NCI-H2227 (cell line): Measurements from ENCODE around the gene CD37.
"Not testable (repeated sequence)": the region's sequence is repeated elsewhere in the genome, so short reads cannot be mapped to it uniquely, and the experiment has no call there.

Experiments
- DNase-seq: peaks from one replicate; lab custom pipeline; 2025; ENCODE audit not compliant: unreplicated experiment; lab: John Stamatoyannopoulos, UW

Gene CD37, protein sequence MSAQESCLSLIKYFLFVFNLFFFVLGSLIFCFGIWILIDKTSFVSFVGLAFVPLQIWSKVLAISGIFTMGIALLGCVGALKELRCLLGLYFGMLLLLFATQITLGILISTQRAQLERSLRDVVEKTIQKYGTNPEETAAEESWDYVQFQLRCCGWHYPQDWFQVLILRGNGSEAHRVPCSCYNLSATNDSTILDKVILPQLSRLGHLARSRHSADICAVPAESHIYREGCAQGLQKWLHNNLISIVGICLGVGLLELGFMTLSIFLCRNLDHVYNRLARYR

DNA sequence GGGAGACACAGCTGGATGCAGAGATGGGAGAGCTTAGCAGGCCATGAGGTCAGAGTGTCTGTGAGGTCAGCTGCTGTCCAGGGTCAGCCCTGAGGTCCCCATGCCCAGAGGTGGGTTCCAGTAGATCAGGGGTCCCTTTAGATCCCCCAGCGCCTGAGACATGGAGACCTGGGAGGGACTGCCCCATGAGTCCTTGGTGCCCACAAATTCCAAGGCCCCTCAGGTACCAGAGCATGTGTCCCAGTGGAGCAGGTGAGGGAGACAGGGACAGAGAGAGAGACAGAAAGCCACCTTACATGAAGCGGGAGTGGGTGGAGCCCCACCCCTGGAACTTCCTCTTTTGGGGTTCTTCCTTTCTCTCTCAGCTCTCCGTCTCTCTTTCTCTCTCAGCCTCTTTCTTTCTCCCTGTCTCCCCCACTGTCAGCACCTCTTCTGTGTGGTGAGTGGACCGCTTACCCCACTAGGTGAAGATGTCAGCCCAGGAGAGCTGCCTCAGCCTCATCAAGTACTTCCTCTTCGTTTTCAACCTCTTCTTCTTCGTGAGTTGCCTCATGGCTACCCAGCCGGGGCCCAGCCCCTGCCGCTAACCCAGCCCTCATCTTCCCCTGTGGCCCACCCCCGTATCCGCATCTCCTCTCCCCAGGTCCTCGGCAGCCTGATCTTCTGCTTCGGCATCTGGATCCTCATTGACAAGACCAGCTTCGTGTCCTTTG lies at the start of gene CD37:
TSS of gene CD37 (plus strand) at position 336 of the 713 bp plus-strand sequence. CDS start at position 471, 135 bp downstream.
- DNase-seq: no peak

DNA sequence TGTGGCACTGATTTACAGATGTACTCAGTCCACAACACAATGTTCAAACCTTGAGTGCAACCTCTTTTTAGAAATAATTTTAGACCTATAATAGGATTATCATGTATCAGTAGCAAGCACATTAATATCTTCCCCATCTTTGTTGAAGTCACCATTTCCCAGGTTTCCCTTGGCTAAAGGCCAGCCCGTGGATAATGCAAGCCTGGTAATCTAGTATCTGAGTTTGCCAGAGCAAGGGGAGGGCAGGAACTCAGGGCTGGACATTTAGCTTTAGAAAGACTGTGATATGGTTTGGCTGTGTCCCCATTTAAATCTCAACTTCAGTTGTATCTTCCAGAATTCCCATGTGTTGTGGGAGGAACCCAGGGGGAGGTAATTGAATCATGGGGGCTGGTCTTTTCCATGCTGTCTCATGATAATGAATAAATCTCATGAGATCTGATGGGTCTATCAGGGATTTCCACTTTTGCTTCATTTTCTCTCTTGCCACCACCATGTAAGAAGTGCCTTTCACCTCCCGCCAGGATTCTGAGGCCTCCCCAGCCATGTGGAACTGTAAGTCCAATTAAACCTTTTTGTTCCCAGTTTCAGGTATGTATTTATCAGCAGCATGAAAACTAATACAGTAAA lies 48.0 kb upstream of the CD37 start:
- DNase-seq: no peak

DNA sequence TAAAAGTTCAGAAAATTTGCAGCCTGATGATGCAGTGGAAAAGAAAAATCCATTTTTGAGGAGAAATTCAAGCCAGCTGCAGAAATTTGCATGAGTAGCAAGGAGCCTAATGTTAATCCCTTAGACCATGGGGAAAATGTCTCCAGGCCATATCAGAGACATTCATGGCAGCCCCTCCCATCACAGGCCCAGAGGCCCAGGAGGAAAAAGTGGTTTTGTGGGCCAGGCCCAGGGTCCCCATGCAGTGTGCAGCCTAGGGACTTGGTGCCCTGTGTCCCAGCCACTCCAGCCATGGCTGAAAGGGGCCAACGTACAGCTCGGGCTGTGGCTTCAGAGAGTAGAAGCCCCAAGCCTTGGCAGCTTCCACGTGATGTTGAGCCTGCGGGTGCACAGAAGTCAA lies 47.0 kb upstream of the CD37 start:
- not testable (repeated sequence) for DNase-seq

DNA sequence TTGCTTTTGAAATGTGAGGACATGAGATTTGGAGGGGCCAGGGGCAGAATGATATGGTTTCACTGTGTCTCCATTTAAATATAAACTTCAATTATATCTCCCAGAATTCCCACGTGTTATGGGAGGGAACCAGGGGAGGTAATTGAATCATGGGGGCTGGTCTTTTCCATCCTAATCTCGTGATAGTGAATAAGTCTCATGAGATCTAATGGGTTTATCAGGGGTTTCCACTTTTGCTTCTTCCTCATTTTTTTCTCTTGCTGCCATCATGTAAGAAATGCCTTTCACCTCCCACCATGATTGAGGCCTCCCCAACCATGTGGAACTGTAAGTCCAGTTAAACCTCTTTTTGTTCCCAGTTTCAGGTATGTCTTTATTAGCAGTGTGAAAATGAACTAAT lies 45.9 kb upstream of the CD37 start:
- DNase-seq: not testable (repeated sequence)

DNA sequence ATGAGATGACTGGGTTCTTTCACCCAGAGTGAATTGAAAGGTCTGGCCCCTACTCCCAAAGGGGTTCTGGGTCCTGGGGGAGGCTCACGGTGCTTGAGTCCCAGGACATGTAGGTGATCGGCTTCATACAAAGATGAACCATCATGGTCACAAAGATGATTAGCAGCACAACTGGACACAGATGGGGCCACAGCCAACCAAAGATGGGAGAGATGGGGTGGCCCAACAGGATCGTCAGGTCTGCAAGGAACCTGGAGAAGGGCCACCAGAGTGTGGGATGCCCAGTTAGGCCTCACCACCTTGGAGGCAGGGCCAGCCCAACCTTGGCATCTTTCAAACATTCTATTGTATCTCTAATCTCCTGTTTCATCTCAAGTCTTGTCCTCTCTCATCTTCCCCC lies 44.7 kb upstream of the CD37 start:
- DNase-seq: no peak

DNA sequence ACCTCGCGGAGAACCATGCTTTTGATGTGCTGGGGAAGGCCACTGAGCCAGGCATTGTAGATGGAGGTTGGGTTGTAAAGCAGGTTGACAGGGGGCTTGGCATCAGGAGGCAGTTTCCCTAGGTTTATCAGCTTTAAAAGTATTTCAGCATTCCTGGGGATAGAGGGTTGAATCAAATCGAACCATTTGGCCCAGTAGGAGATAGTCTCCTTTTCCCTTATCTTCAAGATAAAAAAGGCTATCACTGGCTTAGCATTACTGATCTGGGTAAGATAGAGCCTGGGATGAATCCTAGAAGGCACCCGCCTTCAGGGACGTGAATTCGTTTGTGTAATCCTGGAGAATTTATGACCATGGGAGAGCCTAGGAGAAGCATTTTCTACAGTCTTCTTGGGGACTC lies 40.8 kb upstream of the CD37 start:
- DNase-seq: no peak

DNA sequence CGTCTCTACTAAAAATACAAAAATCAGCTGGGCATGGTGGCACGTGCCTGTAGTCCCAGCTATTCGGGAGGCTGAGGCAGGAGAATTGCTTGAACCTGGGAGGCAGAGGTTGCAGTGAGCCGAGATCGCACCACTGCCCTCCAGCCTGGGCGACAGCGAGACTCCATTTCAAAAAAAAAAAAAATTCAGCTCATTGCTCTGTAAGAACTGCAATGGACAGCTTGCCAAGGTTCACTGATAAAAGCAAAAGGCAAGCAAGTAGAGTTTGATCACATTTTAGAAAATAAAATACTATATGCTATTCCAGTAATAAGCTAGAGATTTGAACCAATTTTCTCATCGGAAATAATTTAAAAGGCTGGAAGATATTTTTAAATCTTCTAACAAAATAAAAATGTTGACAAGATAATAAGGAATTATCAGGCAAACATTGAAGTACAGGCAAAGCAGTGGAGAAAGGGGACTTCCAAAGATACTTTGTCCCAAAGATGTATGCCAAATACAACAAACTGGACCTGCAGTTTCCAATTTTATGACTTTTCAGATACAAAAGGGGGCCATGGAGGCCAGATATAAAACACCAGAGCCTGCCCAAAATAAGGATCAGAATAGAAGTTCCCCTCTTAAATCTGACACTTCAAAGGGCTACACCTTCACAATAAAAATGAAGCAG lies 39.9 kb upstream of the CD37 start:
- DNase-seq: no peak

DNA sequence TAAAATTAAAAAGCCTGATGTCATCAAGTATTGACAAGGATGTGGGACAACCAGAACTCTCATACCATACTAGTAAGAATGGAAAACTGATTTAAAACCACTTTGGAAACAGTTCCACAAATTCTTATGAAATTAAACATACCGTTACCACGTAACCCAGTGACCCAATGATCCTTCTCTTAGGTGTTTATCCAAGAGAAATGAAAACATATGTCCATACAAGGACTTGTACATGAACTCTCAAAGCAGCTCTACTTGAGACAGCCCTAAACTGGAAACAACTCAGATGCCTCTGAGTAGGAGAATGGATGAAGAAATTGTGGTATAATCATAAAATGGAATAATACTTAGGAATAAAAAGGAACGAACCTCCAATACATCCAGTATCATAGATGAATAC lies 37.8 kb upstream of the CD37 start:
- no peak for DNase-seq

DNA sequence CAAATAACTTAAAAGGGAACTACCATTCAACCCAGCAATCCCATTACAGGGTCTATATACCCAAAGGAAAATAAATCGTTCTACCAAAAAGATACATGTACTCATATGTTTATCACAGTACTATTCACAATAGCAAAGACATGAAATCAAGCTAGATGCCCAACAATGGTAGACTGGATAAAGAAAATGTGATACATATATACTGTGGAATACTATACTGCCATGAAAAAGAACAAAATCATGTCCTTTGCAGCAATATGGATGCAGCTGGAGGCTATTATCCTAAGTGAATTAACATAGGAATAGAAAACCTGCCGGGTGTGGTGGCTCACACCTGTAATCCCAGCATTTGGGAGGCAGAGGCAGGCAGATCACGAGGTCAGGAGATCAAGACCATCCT lies 36.6 kb upstream of the CD37 start:
- not testable (repeated sequence) for DNase-seq

DNA sequence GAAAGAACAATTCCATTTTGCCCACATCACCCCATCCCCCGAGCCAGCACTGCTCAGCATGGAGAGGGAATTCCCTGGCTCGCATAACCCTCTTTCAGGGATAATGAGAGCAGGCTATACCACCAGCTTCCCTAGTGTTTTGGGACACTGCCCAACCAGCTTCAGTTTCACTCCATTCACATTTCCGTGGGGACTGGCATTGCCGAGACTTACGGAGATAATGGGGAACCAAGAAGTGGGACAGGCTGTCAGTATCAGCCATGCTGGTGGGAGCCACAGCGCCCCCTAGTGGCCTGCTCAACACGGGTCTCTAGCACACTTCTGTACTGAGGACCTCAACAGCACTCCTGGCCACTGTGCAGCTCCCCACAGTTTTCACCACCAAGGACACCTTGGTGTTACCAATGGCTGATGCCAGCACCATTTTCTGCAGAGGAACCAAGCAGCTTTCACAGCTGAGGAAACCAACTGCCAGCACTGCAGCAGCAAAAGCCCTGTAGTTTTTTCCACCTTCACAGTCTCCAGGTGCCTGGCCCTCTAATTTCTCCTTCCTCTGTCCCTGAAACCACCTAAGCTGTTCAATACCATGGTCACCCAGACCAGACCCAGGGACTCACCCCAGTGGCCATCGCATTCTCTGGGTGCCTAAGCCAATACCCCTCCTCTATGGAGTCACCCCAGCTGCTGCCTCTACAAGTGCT lies 33.9 kb upstream of the CD37 start:
- DNase-seq: peak; percentile 62

DNA sequence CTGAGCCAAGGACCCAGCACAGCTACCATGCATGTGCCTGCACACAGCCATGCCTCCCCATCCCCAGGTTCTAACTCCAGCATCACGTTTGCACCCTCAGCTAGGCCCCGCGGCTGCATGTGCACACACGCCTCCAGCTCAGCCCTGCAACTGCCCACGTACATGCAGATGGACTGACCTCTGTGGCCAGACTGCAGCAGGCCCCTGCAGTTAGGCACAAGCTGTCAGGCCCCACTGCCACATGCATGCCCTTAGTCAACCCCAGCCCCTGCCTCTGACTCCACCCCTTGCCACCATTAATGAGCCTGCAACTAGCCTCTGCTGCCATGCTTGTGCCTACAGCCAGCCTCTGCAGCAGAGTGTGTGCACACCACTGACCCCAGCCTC lies 33.3 kb upstream of the CD37 start:
- no peak for DNase-seq

DNA sequence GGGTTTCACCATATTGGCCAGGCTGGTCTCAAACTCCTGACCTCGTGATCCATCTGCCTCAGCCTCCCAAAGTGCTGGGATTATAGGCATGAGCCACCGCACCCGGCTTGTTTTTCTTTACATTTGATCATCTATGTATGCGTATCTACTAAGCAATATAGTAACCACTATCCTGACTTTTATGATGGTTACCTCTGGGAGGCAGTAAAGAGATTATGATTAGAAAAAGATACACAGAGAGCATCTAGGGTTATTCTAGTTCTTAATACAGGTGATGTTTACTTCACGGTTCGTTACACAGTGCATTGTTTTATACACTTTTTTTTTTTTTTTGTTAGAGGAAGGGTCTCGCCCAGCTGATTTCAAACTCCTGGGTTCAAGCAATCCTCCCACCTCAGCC lies 28.5 kb upstream of the CD37 start:
- DNase-seq: not testable (repeated sequence)

DNA sequence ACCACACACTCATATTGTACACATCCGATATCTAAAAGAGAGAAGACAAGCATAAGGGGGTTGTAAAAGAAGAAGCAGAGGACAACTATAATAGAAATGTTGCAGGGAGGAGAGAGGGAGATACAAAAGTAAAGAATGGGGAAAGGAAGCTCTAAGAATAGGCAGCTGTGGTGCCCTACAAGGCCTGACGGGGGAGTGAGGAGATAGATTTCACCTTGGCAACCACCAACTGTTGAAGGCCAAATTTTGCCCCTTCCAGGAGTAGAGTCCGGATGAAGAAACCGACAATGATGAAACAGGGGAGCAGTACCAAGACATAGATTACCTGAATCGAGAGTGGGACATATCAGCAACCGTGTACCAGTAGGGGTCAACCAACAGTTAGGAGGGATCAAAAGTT lies 26.1 kb upstream of the CD37 start:
- DNase-seq: no peak

DNA sequence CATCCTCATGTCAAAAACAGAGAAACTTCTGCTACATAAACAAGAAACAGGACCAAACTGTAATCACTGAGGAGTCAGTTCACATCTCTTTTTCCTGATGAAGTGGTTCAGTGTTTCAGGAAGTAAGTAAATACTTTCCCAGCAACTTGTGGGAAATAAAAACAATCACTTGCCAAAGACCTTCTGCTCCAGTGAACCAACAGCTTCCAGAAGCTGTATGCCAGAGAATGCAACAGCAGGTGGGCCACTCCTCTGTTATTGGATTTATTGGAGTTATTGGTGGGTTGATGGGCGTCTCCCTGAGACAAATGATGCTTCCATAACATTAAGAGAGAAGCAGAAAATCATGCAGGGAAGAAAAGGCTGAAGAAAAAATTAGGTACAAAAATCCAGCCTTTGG lies 20.1 kb upstream of the CD37 start:
- DNase-seq: no peak

DNA sequence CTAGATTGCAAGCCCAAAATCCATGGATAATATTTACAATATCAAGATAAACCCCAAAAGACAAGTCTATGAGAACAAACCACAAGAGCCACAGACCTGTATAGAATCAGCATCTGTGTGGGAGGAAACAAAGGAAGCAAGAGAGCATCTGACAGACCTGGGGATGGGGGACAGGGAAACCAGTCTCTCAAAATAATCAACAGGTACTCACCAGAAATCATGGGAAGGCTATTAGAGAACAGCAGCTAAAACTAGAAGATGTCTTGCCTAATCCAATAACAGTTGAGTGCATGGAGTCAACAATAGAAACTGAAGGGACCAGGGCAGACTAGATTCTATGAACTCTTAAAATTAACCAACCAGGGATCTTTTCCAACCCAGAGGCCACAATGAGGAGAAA lies 18.9 kb upstream of the CD37 start:
- DNase-seq: no peak

DNA sequence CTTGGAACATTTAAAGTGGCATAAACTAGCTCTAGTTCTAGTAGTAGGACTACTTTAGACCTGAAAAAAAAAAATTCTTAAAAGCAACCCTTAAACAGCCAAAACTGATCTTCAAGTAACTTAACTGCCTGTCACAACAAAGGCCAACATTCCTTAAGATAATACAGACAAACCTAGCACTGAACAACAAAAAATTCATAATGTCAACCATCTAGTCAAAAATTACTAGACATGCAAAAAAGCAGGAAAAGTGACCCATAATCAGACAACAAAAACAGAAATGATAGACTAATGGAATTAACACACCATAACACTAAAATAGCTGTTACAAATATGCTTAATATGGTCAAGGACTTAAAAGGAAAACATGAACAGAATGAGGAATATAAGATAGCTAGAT lies 16.9 kb upstream of the CD37 start:
- DNase-seq: no peak

DNA sequence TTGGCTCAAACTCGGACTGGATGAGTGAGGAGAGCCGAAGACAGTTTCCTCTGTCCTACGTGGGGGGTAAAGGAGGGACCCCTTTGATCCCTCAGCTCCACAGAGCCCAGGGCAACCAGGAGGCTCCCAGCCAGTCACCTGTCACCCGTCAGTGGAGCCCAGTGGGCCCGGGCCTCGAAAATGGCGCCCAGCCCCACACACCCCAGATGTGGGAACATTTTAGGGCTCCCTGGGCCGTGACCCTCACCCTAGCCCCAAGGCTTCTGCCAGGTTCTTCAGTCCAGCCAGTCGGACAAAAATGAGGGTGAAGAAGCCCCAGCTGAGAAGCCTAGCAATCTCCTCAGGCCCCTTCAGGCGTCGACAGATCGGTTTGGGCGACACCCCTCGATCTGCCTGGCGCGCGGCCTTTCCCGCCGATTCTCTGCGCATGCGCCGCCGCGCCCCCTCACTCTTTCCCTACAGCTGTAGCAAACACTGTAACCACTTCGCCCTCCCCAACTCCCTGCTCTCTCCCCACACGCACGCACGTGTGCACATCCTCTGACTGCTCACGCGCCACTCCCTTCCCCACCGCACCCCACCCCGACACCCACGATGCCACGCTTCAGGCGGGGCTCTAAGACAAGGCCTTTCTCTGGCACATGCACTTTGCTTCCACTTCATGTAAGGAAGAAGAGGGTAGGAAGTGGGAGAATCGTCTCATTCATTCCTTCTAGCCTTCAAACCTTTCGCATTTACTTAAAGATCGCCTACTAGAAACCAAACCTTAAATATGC lies 10.2 kb upstream of the CD37 start, which contains the start of gene SLC6A16:
TSS of gene SLC6A16 (minus strand) at position 391 of the 776 bp plus-strand sequence. CDS start 13,844 bp downstream, outside the sequence.
- no peak for DNase-seq

DNA sequence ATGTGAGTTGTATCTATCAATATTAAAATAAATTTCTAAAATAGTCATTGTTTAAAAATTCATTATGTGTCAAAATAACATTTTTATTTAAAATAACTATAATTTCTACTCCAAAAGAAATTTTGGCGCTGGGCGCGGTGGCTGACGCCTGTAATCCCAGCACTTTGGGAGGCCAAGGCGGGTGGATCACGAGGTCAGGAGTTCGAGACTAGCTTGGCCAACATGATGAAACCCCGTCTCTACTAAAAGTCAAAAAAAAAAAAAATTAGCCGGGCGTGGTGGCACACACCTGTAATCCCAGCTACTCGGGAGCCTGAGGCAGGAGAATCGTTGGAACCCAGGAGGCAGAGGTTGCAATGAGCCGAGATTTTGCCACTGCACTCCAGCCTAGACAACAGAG lies 9.4 kb upstream of the CD37 start:
- not testable (repeated sequence) for DNase-seq

DNA sequence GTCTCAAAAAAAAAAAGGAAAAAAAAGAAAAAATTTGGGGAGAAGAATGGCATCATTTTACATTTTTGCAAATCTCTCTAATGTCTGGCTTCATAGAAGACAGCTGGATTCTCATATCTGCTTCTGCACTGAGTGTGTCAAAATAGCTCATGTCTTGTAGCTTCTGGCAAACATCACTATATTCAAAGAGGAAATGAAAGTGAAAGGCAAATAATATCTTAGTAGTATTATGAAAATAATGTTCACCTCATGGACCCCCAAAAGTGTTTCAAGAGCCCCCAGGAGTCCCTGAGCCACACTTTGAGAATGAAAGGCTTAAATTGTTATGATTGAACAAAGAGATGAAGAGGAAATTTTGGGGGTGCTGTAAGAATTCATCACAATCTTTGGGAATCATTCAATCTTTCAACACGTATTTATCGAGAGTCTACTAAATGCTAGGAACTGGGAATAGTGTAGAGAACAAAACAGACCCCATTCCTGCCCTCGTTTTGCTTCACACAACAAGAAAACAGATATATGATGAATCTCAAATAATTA lies 9.0 kb upstream of the CD37 start:
- DNase-seq: no peak
